PC-9 (cell line): Measurements from ENCODE around the gene SHROOM3.

Source experiments
- CTCF ChIP-seq: fragments of 200-600 bp; sonication (generic); conservative IDR thresholded peaks from 2 replicates; pipeline ENCODE4 v1.6.1; 2017; ENCODE audit warnings: mixed run types, antibody characterized with exemption, mild to moderate bottlenecking, moderate library complexity
- EZH2 ChIP-seq: fragments of 200-600 bp; sonication (generic); IDR thresholded peaks from 2 replicates; pipeline ENCODE4 v1.8.0; 2017; ENCODE audit warnings: antibody characterized with exemption, low read depth

- no peak for TF ChIP-seq CTCF
- no peak for TF ChIP-seq EZH2
Measured at GRCh38 chr4:76386566-76387305, 48.3 kb upstream of the SHROOM3 start.
